NOMO-1 treated with dmso at 0.1 percent for 144 hours (cell line): ENCODE results near the gene SEC14L5.

Experiments
- DNase-seq: peaks from one replicate; lab custom pipeline; 2025; ENCODE audit not compliant: unreplicated experiment; lab: John Stamatoyannopoulos, UW

Gene SEC14L5

DNA sequence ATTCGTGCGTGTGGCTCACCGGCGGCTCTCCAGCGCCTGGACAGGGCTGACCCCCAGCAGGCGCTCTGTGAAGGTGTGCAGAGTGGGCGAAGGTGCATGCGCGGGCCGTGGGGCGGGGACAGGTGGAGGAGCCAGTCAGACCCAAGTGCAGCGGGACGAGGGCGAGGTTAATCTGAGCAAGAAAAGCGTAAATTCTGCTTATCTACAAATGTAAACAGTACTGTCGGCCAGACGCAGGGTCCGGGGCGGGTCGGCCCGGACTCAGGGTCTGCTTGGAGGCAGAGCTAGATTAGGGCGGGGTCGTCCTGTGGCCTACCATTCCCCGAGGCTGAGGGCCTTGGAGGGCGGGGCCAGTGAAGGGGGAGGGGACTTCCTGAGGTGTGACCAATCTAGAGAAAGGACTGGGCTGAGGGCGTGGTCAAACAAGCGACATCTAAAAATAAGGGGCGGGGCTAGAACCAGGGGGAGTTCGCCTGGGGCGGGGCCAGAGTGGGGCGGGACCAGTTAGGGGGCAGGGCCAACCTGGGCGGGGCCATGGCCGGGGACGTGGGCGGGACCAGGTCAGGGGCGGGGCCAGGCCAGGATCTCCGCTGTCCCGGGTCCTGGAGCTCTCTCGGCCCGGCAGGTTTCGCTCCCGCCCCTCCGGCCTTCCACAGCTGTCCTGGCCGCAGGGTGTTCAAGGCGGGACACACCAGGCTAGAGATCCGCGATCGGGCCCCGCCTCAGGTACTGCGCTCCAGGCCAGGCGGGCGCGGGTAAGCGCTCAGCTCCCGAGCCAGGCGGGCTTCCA, at the start of gene SEC14L5:
Gene SEC14L5, plus strand, starts transcription at position 611 of the 790 bp plus-strand sequence. CDS start 994 bp downstream, outside the sequence.
- peak; percentile 88 for DNase-seq

DNA sequence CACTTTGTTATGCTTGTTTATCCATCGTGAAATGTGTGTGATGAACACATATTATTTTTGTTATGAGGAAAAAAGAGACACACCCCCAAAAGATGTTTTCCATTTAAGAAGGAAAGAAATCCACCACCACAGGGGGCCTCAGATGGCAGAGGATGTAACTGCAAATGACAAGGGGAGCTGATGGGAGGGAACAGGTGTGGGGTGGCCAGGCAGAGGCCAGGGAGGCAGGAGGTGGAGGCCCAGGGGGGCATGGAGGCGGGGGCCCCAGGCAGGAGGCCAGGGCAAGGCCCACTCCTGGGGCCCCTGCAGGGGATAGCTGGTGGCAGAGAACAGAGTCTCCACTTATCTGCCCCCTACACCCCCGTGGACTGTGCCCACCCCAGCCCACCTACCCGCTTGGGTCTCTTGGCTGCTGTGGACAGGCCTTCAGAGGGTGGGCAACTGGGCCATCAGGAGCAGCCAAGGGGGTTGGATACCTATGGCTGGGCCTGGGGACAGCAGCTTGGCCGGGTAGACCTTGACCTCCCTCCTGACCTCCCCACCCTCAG, 49.2 kb upstream of the SEC14L5 start:
- no peak for DNase-seq

DNA sequence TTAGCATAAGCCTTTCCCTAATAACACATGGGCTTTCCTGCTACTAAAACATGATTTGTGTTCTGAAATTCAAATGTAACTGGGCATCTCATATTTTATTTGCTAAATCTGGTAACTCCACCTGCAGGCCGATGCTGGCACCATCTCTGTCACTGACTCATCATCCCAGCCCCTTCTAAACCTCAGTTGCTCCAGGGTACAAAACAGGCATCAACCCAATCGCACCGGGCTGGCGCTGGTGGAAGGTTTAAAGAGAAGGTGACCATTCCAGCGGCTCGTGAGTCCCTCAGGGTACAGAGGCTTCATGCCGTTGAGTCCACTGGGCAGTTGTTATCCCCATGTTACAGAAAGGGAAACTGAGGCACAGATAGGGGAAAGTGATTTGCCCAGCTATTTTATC, 48.3 kb upstream of the SEC14L5 start:
- no peak for DNase-seq

DNA sequence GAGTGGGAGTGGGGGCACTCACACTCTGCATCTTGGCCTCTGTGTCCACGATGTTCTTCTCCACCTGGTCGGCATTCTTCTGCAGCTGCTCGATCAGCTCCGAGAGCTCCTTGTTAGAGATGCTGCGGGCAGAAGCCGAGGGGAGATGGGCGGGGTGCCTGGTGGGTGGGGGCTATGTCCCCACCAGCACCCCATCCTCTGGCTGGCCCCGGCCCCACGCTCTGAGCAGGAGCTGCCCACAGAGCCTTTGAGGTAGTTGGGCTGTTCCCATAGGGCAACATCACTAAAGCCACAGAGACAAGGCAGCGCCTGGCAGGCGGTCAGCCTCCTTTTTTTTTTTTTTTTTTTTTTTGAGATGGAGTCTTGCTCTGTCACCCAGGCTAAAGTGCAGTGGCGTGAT, 47.3 kb upstream of the SEC14L5 start:
- no peak for DNase-seq

DNA sequence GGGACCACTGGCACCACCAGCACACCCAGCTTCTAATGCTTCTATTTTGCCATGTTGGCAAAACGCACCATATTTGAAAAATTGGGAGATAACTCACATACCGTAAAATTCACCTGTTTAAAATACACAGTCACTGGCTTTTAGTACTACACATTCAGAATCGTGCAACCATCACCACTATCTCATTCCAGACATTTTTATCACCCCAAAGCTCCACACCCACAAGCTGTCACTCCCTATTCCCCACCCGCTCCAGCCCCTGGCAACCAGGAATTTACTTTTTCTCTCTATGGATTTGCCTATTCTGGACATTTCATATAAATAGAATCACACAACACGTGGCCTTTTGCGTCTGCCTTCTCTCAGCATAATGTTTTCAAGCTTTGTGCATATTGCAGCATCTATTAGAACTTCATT, 46.2 kb upstream of the SEC14L5 start:
- DNase-seq: no peak

DNA sequence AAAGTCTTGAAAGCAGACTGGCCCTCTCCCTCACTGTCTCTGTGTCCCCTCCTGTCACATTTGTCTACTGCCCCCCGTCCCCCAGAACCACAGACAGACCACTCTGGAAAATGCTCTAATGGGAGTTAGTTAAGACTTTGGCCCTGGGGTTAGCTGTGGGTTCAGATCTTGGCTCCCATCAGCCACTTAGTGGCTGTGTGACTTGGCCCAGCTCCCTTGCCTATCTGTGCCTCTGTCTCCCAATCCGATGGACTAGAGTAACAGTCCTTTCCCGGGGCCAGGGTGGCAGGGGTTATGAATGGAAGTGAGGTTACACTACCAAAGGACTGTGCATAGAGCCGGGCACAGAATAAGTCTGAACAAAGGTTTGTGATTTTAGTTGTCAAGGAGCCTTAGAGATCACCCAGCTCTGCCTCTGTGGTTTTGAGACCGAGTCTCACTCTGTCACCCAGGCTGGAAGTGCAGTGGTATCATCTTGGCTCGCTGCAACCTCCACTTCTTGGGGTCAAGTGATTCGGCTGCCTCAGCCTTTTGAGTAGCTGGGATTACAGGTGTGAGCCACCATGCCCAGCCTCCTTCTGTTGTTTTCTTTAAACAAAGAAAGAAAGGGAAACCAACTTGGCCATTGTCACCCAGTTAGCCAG, 44.9 kb upstream of the SEC14L5 start:
- DNase-seq: no peak

DNA sequence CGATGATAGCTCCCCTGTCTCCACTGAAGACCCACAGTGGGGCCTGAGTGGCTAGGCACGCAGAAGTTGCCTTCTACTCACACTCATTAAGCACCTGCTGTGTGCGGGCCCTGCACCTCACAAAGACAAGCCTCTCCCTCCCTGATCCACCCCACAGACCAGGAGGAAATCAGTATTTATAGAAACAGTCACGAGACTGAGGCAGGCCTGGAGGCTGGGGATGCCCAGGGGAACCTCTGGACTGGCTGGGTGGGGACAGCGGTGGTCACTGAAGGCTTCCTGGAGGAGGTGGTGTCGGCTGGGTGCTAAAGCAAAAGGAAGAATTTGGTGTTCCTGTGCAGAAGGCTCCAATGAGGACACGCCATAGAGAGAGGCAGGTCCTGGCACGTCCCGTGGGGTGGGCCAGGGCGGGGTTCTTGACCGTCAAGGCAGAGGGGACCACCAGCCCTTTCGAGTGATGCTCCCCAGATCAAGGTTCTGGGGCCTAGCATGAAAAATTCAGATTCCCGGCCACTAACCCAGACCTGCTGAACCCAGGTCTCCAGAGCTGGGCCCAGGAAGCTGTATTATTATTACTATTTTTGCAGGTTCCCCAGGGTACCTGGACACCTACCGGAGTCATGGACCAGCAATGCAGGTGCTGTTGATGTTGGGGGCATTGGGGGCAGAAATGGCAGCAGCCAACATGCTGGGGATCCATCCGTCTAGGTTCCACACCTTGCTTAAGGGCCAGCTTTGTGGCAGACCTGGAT, 44.2 kb upstream of the SEC14L5 start:
- DNase-seq: no peak

DNA sequence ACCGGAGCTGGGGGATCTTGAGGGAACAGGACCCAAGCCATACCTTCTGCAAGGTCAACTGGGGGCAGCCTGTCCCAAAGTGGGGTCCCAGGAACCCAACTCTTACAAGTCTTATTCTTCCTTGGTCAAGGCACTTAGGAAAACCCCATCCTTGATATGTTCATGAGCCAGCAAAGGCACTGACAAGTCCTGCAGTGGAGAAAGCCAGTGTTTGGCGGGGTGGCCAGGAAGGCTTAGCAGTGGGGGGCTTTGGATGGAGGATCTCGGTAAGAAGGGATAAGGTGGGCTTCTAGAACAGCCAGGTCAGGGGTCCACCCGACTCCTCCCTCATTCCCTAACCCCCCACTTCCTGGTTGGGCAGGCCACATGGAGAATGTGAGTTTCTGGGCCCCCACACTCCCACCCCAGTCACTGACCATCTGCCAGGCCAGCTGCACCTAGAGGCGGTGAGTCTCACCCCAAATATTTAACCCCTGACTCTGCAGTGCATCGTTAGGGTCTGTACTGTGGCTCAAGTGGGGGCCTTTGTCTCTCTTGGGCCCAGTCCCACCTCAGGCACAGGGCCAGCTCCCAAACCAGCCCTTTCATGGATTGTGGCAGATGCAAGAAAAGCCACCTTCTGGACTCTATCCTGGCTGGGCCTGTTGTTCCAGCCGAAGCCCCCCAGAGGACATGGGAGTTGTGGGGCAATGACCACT, 43.5 kb upstream of the SEC14L5 start:
- no peak for DNase-seq

DNA sequence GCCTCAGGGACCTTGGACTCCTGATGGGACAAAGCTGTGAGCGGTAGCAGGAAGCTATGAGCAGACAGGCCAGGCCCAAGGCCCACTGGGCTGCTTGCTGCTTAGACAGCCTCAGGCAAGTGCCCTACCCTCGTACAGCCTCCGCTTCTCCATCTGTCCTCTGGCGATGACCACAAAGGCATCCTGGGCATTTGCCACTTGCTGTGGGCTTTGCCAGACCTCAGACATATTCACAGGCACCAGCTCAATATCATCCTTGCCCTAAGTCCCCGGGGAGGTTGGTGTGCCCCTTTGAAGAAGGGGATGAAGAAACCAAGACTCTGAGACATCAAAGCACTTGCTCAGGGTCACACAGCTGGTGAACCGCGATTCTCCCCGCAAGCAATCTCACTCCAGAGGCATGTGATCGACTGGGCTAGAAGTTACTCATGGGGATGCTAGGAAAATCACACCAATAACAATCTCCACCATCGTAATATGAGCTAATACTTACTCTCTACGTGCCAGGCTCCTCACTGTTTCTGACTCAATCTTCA, 42.8 kb upstream of the SEC14L5 start:
- DNase-seq: no peak

DNA sequence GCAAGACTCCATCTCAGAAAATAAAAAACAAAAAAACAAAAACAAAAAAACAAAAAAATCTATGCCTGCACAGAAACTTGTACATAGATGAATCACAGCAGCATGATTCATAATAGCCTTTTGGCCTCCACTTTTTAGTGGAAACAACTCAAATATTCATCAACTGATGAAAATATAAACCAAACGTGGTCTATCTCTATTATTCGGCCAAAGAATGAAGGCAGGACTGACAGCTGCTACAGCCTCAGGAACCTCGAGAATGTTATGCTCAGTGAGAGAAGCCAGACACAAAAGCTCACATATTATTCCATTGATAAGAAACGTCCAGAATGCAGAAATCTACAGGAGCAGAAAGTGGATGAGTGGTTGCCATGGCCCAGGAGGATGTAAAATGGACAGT, 41.0 kb upstream of the SEC14L5 start:
- no peak for DNase-seq

DNA sequence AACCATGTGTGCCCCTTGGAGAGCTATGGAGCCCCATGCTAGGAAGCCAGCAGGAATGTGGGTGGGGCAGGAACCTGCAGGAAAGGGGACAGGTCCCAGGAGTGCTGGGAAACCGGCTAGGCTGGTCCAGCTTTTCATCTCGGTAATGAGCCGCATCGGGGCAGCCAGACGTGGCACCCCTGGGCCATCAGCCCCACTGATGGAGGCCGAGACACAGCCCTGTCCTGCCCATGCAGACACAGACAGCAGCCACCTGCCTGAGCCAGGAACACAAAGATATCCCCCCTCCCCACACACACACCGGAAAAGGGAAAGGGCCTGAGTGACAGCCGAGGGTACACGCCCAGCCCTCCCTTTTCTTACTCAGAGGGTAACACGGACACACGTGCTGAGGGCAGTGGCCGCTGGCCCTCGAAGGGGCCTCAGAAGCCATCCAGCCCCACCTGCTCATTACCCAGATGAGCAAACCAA, 39.3 kb upstream of the SEC14L5 start:
- DNase-seq: no peak

DNA sequence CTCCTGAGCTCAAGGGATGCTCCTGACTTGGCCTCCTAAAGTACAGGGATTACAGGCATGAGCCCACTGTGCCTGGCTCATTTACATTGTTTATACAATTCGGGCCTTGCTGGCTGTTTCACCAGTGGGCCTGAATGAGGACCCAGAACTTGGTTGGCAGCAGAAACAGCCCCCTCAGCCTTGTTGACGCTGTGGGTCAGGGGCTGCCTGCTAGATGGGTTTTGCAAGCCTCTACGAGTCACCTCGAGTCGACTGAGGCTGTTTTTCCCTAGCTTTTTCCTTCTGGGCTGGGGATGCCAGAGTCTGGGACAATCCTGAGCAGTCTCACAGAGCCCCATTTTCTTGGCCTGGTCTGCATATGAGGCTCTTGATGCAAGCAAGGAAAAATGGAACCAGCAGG, 37.3 kb upstream of the SEC14L5 start:
- no peak for DNase-seq

DNA sequence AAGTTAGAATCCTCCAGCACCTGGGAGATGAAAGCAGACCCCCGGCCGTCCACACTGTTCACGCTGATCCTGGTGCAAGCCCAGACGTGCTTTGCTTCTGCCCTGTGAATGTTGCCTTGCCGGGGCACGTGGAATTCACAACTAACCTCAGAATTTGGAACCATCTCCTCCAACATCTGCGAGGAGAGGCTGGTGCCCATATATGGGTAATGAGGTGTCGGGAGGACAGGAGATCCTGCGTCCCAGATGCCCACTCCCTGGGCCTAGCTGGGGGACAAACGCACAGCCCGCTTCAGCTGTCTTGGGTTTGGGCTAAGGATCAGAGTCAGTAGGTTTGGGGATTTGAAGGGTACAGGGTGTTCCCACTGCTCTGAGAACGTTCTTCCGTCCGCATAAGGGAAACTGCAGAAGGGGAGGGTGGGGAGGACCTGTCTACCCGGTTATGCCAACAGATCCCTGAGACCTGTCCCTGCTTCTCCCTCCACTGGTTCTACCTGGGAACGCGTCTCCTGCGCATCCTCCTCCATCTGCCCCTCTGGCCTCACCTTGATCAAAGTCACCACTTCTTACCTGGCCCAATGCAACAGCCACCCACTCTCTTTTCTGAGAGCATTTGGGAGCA, 35.3 kb upstream of the SEC14L5 start:
- no peak for DNase-seq

DNA sequence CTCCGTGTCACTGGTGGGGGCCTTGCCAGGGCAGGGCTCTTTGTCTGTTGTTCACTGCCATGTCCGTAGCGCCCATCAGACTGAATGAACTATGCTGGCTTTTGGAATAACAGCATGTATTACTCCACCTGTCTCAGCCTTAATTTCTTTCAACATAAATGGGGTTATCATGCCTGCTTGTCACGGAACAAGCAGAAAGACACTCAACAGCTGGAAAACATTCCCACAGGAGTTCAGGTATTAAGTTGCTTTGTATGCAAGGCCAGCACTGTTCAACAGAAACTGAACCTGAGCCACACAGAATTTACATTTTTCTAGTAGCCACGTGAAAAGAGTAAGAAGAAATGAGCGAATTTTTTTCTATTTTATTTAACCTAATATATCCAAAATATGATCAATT, 34.3 kb upstream of the SEC14L5 start:
- no peak for DNase-seq

DNA sequence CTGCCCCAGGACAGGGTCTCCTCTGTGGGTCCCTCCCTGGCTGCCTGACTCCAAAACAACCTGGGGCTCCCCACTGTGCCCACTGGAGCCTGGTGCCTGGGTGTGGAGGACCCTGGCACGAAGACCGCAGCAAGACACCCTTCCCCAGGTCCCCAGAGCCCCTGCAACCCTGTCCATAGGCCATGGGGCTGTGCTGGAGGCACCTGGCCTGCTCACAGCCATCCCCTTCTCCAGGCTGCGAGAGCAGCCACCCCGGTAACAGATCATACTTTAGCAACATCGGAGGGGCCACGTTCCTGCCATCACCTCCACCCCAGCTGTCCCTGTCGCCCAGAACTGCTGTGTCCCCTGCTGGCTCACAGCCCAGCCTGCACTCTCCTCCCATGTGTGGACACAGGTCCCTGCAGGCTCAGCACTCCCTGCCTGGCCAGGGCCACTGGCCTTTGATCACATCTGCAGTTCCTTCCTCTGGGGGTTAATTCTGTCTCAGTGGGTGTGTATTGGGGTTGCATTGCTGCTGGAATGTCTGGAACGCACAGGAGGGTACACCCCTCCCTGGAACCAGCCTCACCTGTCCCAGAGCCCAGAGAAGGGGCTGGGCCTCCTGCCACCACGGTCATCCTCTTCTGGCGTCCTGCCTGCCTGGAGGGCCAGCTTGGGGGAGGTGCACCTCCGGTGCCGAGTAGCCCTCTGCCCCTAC, 33.4 kb upstream of the SEC14L5 start:
- no peak for DNase-seq

DNA sequence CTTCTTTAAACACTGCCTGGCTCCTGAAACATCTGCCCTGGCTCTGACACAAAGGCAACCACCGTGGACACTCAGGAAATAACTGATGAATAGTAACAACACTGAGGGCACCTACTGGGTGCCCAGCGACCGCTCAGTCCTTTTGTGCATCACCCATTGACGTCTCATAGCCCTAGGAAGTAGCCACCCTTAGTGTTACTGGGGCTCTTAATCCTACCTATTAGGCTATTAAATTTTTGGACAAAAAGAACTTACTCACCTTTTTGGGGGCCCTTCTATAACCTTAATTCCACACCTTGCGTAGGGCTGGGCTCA, 32.9 kb upstream of the SEC14L5 start:
- DNase-seq: no peak

DNA sequence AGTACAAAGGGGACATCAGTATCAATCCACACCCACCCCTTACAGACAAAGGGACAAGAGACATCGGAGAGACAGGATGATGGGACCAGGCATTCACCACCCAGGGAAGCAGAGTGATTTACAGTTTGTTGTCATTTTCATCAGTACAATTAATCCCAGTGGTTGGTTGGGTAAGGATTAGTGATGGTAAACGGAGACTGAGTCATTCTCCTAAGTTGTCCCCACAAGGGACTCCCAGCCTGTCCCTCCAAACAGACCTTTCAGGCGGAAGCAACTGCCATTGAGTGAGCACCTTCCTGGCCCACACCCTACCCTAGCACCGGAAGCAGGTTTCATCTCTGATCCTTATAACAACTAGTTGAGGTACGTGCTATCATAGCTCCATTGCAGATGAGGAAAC, 32.3 kb upstream of the SEC14L5 start:
- DNase-seq: no peak

DNA sequence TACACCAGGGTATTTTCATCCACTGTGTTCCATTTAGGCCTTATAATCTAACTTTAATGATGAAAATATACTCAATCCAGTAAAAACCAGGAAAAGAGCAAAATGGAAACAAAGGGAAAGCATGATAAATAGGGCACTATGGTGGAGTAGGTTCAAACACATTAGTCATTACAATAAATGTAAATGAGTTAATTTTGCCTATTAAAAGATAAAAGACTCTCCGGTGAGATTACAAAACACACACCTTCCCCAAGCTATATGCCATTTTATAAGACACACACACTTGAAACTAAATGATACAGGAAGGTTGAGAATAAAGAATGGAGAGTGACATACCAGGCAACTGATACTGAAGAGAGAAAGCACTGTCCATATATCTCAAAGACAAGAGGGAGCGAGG, 31.2 kb upstream of the SEC14L5 start:
- DNase-seq: no peak

DNA sequence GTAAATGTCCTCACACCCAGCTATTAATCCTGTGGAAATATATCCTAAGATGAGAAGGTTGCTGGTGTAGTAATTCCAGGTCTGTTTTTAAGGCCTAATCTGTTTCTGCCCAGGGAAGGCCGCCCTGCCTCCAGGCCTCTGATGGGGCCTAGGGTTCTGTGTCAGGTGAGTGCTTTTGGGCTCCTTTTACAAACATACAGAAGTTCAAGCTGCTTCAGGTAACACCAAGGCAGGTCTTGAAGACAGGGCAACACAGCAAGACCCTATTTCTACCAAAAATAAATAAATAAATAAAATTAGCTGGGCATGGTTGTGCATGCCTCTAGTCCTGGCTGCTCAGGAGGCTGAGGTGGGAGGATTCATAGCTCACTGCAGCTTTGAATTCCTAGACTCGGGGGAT, 30.5 kb upstream of the SEC14L5 start:
- DNase-seq: no peak

DNA sequence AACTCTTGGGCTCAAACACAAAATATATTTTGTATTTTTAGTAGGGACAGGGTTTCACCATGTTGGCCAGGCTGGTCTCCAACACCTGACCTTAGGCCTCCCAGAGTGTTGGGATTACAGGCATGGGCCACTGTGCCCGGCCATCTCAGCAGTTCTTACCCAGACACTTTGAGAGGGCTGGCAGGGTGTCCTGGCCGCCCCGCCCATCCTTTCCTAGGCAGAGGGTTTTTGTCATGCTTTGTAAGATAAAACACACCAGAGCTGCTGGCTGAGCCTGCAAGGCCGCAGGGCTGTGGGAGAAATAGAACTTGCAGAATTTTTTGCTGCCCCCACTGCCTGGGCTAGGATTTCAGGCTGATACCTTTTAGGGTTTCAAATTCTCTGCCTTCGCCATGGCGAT, 29.9 kb upstream of the SEC14L5 start:
- DNase-seq: no peak
